ENCODE results near the gene GCLC. TPM values are rescaled to one million over a fixed set of nuclear protein-coding genes. Genes with fewer than 3 reads are reported as not detected.

GCLC gene
- polyA plus RNA-seq, 1 donor (not counting 4 experiments of a cell fraction or from before 2014, with no cell fraction given), result 73.2 TPM

DNA sequence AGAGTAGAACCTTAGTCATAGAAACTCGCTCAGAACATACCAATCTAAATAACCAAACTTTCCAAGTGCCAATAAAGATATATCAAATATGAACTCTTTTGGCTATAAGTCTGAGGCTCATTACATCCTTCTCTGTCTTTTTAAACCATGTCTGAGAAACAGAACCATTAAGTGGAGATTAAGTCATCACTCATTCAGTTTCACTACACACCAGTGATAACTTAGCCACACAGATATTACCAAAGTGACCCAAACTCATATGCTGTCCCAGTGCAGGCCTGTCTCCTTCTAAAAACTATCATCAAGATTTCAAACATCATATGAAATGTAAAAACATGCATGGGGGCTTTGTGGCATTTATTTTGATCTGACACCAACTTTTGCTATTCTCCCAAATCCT lies 12.0 kb downstream of the GCLC start:
- no peaks in the 10 kb centered on the region for H4K20me1 ChIP-seq (ENCODE audit: control insufficient read depth, extremely low read depth, insufficient read depth, low read length)
- no peak overlapping the region for H3K27ac ChIP-seq (ENCODE audit: control insufficient read depth, insufficient read depth, low read length)
- no peaks in the 10 kb centered on the region for H3K9me1 ChIP-seq (ENCODE audit: control insufficient read depth, extremely low read depth, insufficient read depth, low read length)
- H3K4me1 ChIP-seq (ENCODE audit: control insufficient read depth, extremely low read depth, insufficient read depth, low read length), result peaks cover 43% of the 10 kb centered on the region
- H3K27me3 ChIP-seq (ENCODE audit: control insufficient read depth, extremely low read depth, insufficient read depth, low read length), result no peaks in the 10 kb centered on the region
- DNase-seq (ENCODE audit: low read depth, low spot score) (no peak), FAIRE-seq (no peak)
- H3K4me2 ChIP-seq (ENCODE audit: control insufficient read depth, extremely low read depth, insufficient read depth, low read depth, low read length), result peak overlapping the region; percentile 19
- H3K79me2 ChIP-seq (ENCODE audit: control insufficient read depth, insufficient read depth, low read length), result peaks cover 88% of the 10 kb centered on the region
- no peak overlapping the region for H2AFZ ChIP-seq (ENCODE audit: control insufficient read depth, low read length)
- H3K4me3 ChIP-seq (ENCODE audit: control insufficient read depth in 2 of 3, extremely low read depth in 1 of 3, insufficient read depth in 2 of 3, low read depth in 1 of 3, low read length in 3 of 3), result no peak overlapping the region
- H3K9me3 ChIP-seq (ENCODE audit: control insufficient read depth, low read depth, low read length), result no peaks in the 10 kb centered on the region
- TF ChIP-seq EZH2 (IDR thresholded peaks at IDR 0.05; ENCODE audit: low read length), result no peak
- TF ChIP-seq, protein P1, sequence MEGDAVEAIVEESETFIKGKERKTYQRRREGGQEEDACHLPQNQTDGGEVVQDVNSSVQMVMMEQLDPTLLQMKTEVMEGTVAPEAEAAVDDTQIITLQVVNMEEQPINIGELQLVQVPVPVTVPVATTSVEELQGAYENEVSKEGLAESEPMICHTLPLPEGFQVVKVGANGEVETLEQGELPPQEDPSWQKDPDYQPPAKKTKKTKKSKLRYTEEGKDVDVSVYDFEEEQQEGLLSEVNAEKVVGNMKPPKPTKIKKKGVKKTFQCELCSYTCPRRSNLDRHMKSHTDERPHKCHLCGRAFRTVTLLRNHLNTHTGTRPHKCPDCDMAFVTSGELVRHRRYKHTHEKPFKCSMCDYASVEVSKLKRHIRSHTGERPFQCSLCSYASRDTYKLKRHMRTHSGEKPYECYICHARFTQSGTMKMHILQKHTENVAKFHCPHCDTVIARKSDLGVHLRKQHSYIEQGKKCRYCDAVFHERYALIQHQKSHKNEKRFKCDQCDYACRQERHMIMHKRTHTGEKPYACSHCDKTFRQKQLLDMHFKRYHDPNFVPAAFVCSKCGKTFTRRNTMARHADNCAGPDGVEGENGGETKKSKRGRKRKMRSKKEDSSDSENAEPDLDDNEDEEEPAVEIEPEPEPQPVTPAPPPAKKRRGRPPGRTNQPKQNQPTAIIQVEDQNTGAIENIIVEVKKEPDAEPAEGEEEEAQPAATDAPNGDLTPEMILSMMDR (optimal IDR thresholded peaks at IDR 0.05 in 1 of 3, IDR thresholded peaks at IDR 0.05 in 1 of 3, conservative IDR thresholded peaks at IDR 0.05 in 1 of 3; ENCODE audit: extremely low read depth in 1 of 3, insufficient read depth in 2 of 3, low read length in 3 of 3), result no peak
- no peak overlapping the region for H3K9ac ChIP-seq (ENCODE audit: control insufficient read depth, extremely low read depth, insufficient read depth, low read length)
- dilution Hi-C loops (cut with MboI; ENCODE audit: extremely low pct_ligation_motif_present, low sequenced_read_pairs), result no loop called here
- peaks cover 0 to 4% of the 10 kb centered on the region in 2 experiments for H3K36me3 ChIP-seq (ENCODE audit: control insufficient read depth in 2 of 2, extremely low read depth in 1 of 2, insufficient read depth in 2 of 2, low read length in 2 of 2)

DNA sequence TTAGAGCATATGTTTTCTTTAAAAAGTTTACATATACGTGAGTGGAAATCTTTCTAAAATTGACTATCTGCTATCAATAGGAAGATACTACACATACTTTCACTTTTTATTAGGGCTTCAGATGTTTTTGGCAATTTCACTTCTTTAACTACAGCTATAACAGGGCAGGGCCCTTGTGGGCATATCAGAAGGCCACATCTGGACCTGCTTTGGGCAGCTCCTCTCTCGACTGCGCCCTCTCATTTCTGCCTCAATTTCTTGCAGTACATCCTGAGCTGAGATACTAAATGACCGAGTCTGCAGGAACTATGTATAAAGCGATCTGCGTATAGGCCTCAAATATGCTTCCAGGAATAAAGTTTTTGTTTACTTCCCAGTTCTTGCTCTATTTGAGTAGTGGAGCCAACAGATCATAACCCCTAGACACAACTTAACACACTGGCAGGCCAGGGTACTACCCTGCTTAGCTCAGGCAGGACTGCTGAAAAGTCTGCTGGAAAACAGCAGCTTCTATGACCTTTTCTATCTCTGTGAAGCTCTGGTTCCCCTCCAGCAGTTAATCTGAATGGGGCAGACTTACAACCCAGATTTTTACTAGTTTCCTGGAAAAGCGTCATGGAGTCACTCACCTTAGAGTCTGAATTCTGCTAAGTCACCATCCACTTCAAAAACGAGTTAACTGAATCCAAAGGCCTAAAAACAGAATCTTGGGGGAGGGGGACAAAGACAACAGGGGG lies 12.7 kb downstream of the GCLC start:
- H3K4me2 ChIP-seq (ENCODE audit: control insufficient read depth, extremely low read depth, insufficient read depth, low read depth, low read length), result peak overlapping the region; percentile 37
- TF ChIP-seq EZH2 (IDR thresholded peaks at IDR 0.05; ENCODE audit: low read length), result no peak
- TF ChIP-seq, protein P1 (optimal IDR thresholded peaks at IDR 0.05 in 1 of 3, IDR thresholded peaks at IDR 0.05 in 1 of 3, conservative IDR thresholded peaks at IDR 0.05 in 1 of 3; ENCODE audit: extremely low read depth in 1 of 3, insufficient read depth in 2 of 3, low read length in 3 of 3), result no peak
- H3K4me1 ChIP-seq (ENCODE audit: control insufficient read depth, extremely low read depth, insufficient read depth, low read length), result peaks cover 43% of the 10 kb centered on the region
- H3K4me3 ChIP-seq (ENCODE audit: control insufficient read depth in 2 of 3, extremely low read depth in 1 of 3, insufficient read depth in 2 of 3, low read depth in 1 of 3, low read length in 3 of 3), result no peak overlapping the region
- H4K20me1 ChIP-seq (ENCODE audit: control insufficient read depth, extremely low read depth, insufficient read depth, low read length), result no peaks in the 10 kb centered on the region
- H3K9me1 ChIP-seq (ENCODE audit: control insufficient read depth, extremely low read depth, insufficient read depth, low read length), result no peaks in the 10 kb centered on the region
- FAIRE-seq, result no peak
- no peaks in the 10 kb centered on the region for H3K9me3 ChIP-seq (ENCODE audit: control insufficient read depth, low read depth, low read length)
- H3K27ac ChIP-seq (ENCODE audit: control insufficient read depth, insufficient read depth, low read length), result no peak overlapping the region
- H3K27me3 ChIP-seq (ENCODE audit: control insufficient read depth, extremely low read depth, insufficient read depth, low read length), result no peaks in the 10 kb centered on the region
- no peak overlapping the region for H2AFZ ChIP-seq (ENCODE audit: control insufficient read depth, low read length)
- peaks cover 88% of the 10 kb centered on the region for H3K79me2 ChIP-seq (ENCODE audit: control insufficient read depth, insufficient read depth, low read length)
- dilution Hi-C loops (cut with MboI; ENCODE audit: extremely low pct_ligation_motif_present, low sequenced_read_pairs), result no loop called here
- H3K9ac ChIP-seq (ENCODE audit: control insufficient read depth, extremely low read depth, insufficient read depth, low read length), result no peak overlapping the region
- H3K36me3 ChIP-seq (ENCODE audit: control insufficient read depth in 2 of 2, extremely low read depth in 1 of 2, insufficient read depth in 2 of 2, low read length in 2 of 2), result peaks cover 0 to 4% of the 10 kb centered on the region in 2 experiments
- no peak for DNase-seq (ENCODE audit: low read depth, low spot score)
